ENCODE results near the gene PDZRN3.
A peak's percentile ranks its signal among the peaks of the same experiment; 100 is the strongest.

The PDZRN3 gene

GRCh38 chr3:73509066-73509465 lies 115.7 kb downstream of the PDZRN3 start:
- Histone ChIP-seq H3K4me3 (ENCODE audit: low read depth, low read length) (no peak overlapping the region), H3K4me1 (peaks cover 24% of the 10 kb centered on the region), H3K9me3 (no peaks in the 10 kb centered on the region), H3K27me3 (no peaks in the 10 kb centered on the region), H3K36me3 (no peaks in the 10 kb centered on the region)
- no peak for TF ChIP-seq CTCF (IDR thresholded peaks at IDR 0.05; ENCODE audit: low read depth, low read length)
- DNase-seq, result no peak

GRCh38 chr3:73508330-73508954 lies 116.3 kb downstream of the PDZRN3 start:
- peaks cover 18% of the 10 kb centered on the region for H3K4me1 ChIP-seq
- no peaks in the 10 kb centered on the region for H3K27me3 ChIP-seq
- DNase-seq, result peak; percentile 64
- no peak overlapping the region for H3K4me3 ChIP-seq (ENCODE audit: low read depth, low read length)
- H3K9me3 ChIP-seq, result no peaks in the 10 kb centered on the region
- no peaks in the 10 kb centered on the region for H3K36me3 ChIP-seq
- peak; percentile 84 for TF ChIP-seq CTCF (IDR thresholded peaks at IDR 0.05; ENCODE audit: low read depth, low read length)

GRCh38 chr3:73504852-73505251 lies 119.9 kb downstream of the PDZRN3 start:
- no peaks in the 10 kb centered on the region for H3K36me3 ChIP-seq
- no peak for DNase-seq
- no peaks in the 10 kb centered on the region for H3K9me3 ChIP-seq
- H3K27me3 ChIP-seq, result no peaks in the 10 kb centered on the region
- no peak for TF ChIP-seq CTCF (IDR thresholded peaks at IDR 0.05; ENCODE audit: low read depth, low read length)
- peaks cover 10% of the 10 kb centered on the region for H3K4me1 ChIP-seq
- no peak overlapping the region for H3K4me3 ChIP-seq (ENCODE audit: low read depth, low read length)

GRCh38 chr3:73504239-73504638 lies 120.5 kb downstream of the PDZRN3 start:
- peaks cover 8% of the 10 kb centered on the region for H3K4me1 ChIP-seq
- H3K4me3 ChIP-seq (ENCODE audit: low read depth, low read length), result no peak overlapping the region
- no peaks in the 10 kb centered on the region for H3K27me3 ChIP-seq
- H3K9me3 ChIP-seq, result no peaks in the 10 kb centered on the region
- TF ChIP-seq CTCF (IDR thresholded peaks at IDR 0.05; ENCODE audit: low read depth, low read length), result no peak
- no peak for DNase-seq
- H3K36me3 ChIP-seq, result no peaks in the 10 kb centered on the region

DNA sequence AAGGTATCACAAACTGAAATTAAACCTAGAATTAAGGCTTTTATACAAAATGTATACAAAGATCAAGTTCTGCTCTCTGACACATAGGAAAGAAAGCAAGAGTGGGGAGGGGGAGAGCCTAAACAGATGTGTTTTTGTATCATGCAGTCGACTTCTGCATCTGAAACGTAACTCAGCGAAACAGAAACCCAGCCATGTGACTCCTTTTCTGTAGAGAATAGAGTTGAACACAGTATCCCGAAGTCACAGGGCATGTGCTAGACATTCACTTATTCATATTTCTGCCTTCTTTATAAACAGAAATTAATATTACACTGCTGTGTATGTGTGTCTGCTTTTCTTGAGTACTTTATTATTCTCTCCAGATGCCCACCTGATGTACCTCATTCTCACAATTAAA lies 121.0 kb downstream of the PDZRN3 start:
- no peak for DNase-seq
- H3K4me3 ChIP-seq (ENCODE audit: low read depth, low read length), result no peak overlapping the region
- H3K27me3 ChIP-seq, result no peaks in the 10 kb centered on the region
- TF ChIP-seq CTCF (IDR thresholded peaks at IDR 0.05; ENCODE audit: low read depth, low read length), result no peak
- no peaks in the 10 kb centered on the region for H3K36me3 ChIP-seq
- peaks cover 4% of the 10 kb centered on the region for H3K4me1 ChIP-seq
- H3K9me3 ChIP-seq, result no peaks in the 10 kb centered on the region

DNA sequence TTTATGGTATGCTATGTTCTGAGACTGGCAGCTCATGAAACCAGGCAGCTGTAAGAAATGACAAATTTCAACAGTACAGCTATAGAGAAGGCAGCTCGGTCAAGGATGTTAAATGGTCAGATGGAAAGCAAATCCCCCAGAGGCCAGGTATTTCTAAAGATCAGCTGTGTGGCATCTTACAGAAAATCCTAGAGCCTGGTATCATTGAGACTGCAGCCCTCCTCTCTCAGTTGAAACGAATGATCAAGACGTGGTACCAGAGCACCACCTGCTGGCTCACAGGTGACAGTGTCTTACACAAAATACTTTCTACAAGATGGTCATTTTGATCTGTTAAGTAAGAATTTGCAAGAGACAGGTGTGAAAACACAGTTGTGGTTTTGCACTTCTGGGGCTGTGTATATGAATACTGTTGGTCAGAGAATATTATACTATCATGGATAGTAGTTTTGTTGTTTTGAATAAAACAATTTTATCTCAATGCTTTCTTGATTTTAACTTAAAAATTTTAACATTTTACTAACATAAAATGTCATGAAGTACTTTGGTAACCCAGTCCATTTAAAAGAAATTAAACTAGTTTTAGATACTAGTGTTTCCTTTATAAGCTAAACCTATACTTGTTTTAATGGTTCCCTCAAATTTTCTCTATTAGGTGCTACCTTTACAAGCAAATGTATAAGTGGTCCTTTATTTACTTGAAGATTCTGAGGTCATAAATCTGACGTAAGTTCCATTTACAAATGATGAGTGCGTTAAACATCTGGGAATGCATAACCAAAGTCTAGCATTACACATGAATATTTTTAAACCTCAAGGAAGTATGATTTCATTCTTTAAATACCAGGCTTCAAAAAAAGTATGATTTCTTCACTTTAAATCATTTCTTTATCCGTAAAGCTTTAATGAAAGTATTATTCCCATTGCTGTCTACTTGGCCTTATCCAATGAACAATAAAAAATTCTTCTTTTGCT lies 121.8 kb downstream of the PDZRN3 start:
- no peak overlapping the region for H3K4me3 ChIP-seq (ENCODE audit: low read depth, low read length)
- H3K27me3 ChIP-seq, result no peaks in the 10 kb centered on the region
- peak; percentile 75 for DNase-seq
- peak; percentile 94 for TF ChIP-seq CTCF (IDR thresholded peaks at IDR 0.05; ENCODE audit: low read depth, low read length)
- H3K9me3 ChIP-seq, result no peaks in the 10 kb centered on the region
- H3K36me3 ChIP-seq, result no peaks in the 10 kb centered on the region
- no peaks in the 10 kb centered on the region; the same call in 1 of the 2 replicates for H3K4me1 ChIP-seq

Data from BE2C (cell line).